ENCODE measurements around the gene TNFRSF13B. TPM values are rescaled to one million over a fixed set of nuclear protein-coding genes. Genes with fewer than 3 reads are reported as not detected.

The TNFRSF13B gene
- total and polyA plus RNA-seq, 2 donors (not counting 3 experiments of a cell fraction or from before 2014, with no cell fraction given): not detected

- no peak for TF ChIP-seq MYC (IDR thresholded peaks at IDR 0.05; ENCODE audit: low read depth, low read length)
- no peak for TF ChIP-seq POLR2A (IDR thresholded peaks at IDR 0.05; ENCODE audit: low read depth, low read length)
- TF ChIP-seq CTCF (IDR thresholded peaks at IDR 0.05; ENCODE audit: extremely low read depth in 1 of 2, insufficient read depth in 1 of 2, low read depth in 1 of 2, low read length in 2 of 2): no peak
- no peak for TF ChIP-seq FOS (IDR thresholded peaks at IDR 0.05; ENCODE audit: borderline replicate concordance, insufficient read depth, low read length)
- TF ChIP-seq JUN (IDR thresholded peaks at IDR 0.05; ENCODE audit: borderline replicate concordance, insufficient read depth, insufficient read length, low read depth): no peak
- Histone ChIP-seq H3K79me2 (ENCODE audit: control insufficient read depth, insufficient read depth, low read length) (no peaks in the 10 kb centered on the region), H2AFZ (ENCODE audit: low read depth, low read length) (no peak overlapping the region), H4K20me1 (replicated peaks; ENCODE audit: control insufficient read depth, extremely low read depth, insufficient read depth, low read length) (no peaks in the 10 kb centered on the region), H3K27me3 (ENCODE audit: control insufficient read depth in 2 of 2, insufficient read depth in 2 of 2, low read length in 2 of 2) (peaks cover 0 to 3% of the 10 kb centered on the region in 2 experiments), H3K4me2 (ENCODE audit: insufficient read depth, low read length) (no peak overlapping the region), H3K9me3 (replicated peaks; ENCODE audit: control insufficient read depth, insufficient read depth, low read length) (no peaks in the 10 kb centered on the region), H3K36me3 (ENCODE audit: control insufficient read depth in 2 of 2, extremely low read depth in 1 of 2, insufficient read depth in 2 of 2, low read length in 2 of 2) (no peaks in the 10 kb centered on the region), H3K4me1 (ENCODE audit: control insufficient read depth, extremely low read depth, insufficient read depth, low read length) (no peaks in the 10 kb centered on the region), H3K4me3 (replicated peaks in 1 of 3; ENCODE audit: insufficient read depth in 1 of 3, low read depth in 1 of 3, low read length in 3 of 3) (no peak overlapping the region), H3K9me1 (replicated peaks; ENCODE audit: control insufficient read depth, extremely low read depth, insufficient read depth, low read length) (no peaks in the 10 kb centered on the region), H3K9ac (replicated peaks; ENCODE audit: extremely low read depth, insufficient read depth, low read length) (no peak overlapping the region), H3K27ac (ENCODE audit: insufficient read depth, low read depth, low read length) (no peak overlapping the region)
- FAIRE-seq: no peak
- ChIA-PET POLR2A (no interaction called here), CTCF (no interaction called here)
- BruUV-seq (replicated peaks): no TSS peak
- dilution Hi-C loops (cut with MboI; ENCODE audit: extremely low pct_ligation_motif_present, low sequenced_read_pairs) (no loop called here), intact Hi-C loops (cut with micrococcal nuclease) (no loop called here)
- no peak for DNase-seq (ENCODE audit: low read depth, low spot score)
Observed at GRCh38 chr17:16942141-16943031, 29.5 kb downstream of the TNFRSF13B start.
